Esophagus muscularis mucosa (tissue), 4 donors: ENCODE data around the gene P2RX1.

Experiments
- EP300 ChIP-seq: sonication (generic); formaldehyde crosslinking; IDR thresholded peaks from one replicate; pipeline ENCODE4 v1.6.1; 2017; ENCODE audit warnings: antibody characterized with exemption
- POLR2A ChIP-seq: fragments of 450-650 bp; IDR thresholded peaks from one replicate; pipeline ENCODE4 v1.6.1; 2017; ENCODE audit warnings: antibody characterized with exemption, moderate library complexity, mild to moderate bottlenecking, low read depth
- POLR2AphosphoS5 ChIP-seq, 2 donors: sonication (generic); formaldehyde crosslinking; IDR thresholded peaks; one replicate each; pipeline ENCODE4 v1.6.1; 2017; ENCODE audit warnings: antibody characterized with exemption in 2 of 2
- TF ChIP-seq, protein P1 (sequence below), 3 experiments: fragments of 200-600 bp in 2 of 3; fragments of 450-650 bp in 1 of 3; sonication (generic) in 2 of 3; IDR thresholded peaks; one replicate each; pipeline ENCODE4 v1.5.1; 2017 to 2019; ENCODE audit warnings: antibody characterized with exemption in 3 of 3, mild to moderate bottlenecking in 2 of 3, moderate library complexity in 1 of 3

DNA sequence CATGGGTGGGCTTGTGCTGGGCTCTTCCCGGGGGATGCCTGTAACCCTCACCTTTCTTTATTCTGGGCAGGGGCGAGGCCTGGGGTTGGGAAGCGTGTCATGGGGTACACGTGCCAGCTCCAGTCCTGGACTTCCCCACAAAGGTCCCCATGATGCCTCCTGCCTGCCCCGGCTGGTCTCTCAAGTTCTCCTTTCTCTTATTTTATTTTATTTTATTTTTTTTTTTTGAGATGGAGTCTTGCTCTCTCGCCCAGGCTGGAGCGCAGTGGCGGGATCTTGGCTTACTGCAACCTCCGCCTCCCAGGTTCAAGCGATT is 39.4 kb upstream of the P2RX1 start:
- TF ChIP-seq EP300, result no peak
- TF ChIP-seq POLR2A, result no peak
- TF ChIP-seq, protein P1, sequence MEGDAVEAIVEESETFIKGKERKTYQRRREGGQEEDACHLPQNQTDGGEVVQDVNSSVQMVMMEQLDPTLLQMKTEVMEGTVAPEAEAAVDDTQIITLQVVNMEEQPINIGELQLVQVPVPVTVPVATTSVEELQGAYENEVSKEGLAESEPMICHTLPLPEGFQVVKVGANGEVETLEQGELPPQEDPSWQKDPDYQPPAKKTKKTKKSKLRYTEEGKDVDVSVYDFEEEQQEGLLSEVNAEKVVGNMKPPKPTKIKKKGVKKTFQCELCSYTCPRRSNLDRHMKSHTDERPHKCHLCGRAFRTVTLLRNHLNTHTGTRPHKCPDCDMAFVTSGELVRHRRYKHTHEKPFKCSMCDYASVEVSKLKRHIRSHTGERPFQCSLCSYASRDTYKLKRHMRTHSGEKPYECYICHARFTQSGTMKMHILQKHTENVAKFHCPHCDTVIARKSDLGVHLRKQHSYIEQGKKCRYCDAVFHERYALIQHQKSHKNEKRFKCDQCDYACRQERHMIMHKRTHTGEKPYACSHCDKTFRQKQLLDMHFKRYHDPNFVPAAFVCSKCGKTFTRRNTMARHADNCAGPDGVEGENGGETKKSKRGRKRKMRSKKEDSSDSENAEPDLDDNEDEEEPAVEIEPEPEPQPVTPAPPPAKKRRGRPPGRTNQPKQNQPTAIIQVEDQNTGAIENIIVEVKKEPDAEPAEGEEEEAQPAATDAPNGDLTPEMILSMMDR (IDR thresholded peaks at IDR 0.05), result no peak
- no peak for TF ChIP-seq POLR2AphosphoS5 (IDR thresholded peaks at IDR 0.05)
